GM23338 (cell line): Measurements from ENCODE around the gene LAMTOR5. TPM values are rescaled to one million over a fixed set of nuclear protein-coding genes. Genes with fewer than 3 reads are reported as not detected.

ENCODE experiments used
- ATAC-seq: fragments of 200-7000 bp; cut with Tn5 transposase; 3 replicates; pipeline ENCODE4 v1.9.1; 2020
- DNase-seq: peaks from one replicate; pipeline ENCODE4 v3.0.0-alpha.2; 2015; ENCODE audit warnings: low spot score
- H2AFZ ChIP-seq: fragments of 200-600 bp; sonication (generic); 2 replicates; pipeline ENCODE4 v1.8.0; 2016; ENCODE audit warnings: antibody characterized with exemption, mild to moderate bottlenecking, moderate library complexity
- H3F3A ChIP-seq: fragments of 200-600 bp; sonication (generic); replicated peaks from 2 replicates; pipeline ENCODE4 v1.8.0; 2017; ENCODE audit warnings: antibody characterized with exemption, mixed run types, low read depth
- H3K27ac ChIP-seq: fragments of 200-600 bp; sonication (generic); 2 replicates; pipeline ENCODE4 v1.6.1; 2016; ENCODE audit warnings: low read depth
- H3K27me3 ChIP-seq: fragments of 200-600 bp; sonication (generic); 2 replicates; pipeline ENCODE4 v1.8.0; 2016; ENCODE audit warnings: mild to moderate bottlenecking, mixed run types, moderate library complexity; ENCODE audit not compliant: insufficient read depth
- H3K36me3 ChIP-seq: fragments of 200-600 bp; sonication (generic); 2 replicates; pipeline ENCODE4 v1.8.0; 2016; ENCODE audit warnings: mild to moderate bottlenecking; ENCODE audit not compliant: insufficient read depth
- H3K4me1 ChIP-seq: fragments of 200-600 bp; sonication (generic); 2 replicates; pipeline ENCODE4 v1.8.0; 2016; ENCODE audit warnings: mild to moderate bottlenecking, moderate library complexity; ENCODE audit not compliant: insufficient read depth
- H3K4me2 ChIP-seq: fragments of 200-600 bp; sonication (generic); 2 replicates; pipeline ENCODE4 v1.7.1; 2017; ENCODE audit warnings: mixed run types
- H3K4me3 ChIP-seq: fragments of 200-600 bp; sonication (generic); 2 replicates; pipeline ENCODE4 v1.6.1; 2016; ENCODE audit warnings: mixed run types
- H3K79me2 ChIP-seq: fragments of 200-600 bp; sonication (generic); replicated peaks from 2 replicates; pipeline ENCODE4 v1.8.0; 2017; ENCODE audit warnings: mild to moderate bottlenecking; ENCODE audit not compliant: insufficient read depth
- H3K9me2 ChIP-seq: fragments of 200-600 bp; sonication (generic); 2 replicates; pipeline ENCODE4 v1.8.0; 2017; ENCODE audit not compliant: insufficient read depth
- H4K20me1 ChIP-seq: fragments of 200-600 bp; sonication (generic); replicated peaks from 2 replicates; pipeline ENCODE4 v1.8.0; 2017; ENCODE audit warnings: mild to moderate bottlenecking; ENCODE audit not compliant: insufficient read depth
- H3K27ac Mint-ChIP-seq: 2 replicates; pipeline ENCODE4 v1.8.0; 2020; ENCODE audit warnings: inconsistent platforms, mild to moderate bottlenecking, moderate library complexity, mixed read lengths
- H3K27me3 Mint-ChIP-seq: 3 replicates; pipeline ENCODE4 v1.8.0; 2022; ENCODE audit warnings: low read depth, mild to moderate bottlenecking, moderate library complexity, mixed read lengths, inconsistent platforms; ENCODE audit not compliant: insufficient read depth, poor library complexity
- H3K36me3 Mint-ChIP-seq: 3 replicates; pipeline ENCODE4 v1.8.0; 2021; ENCODE audit warnings: low read depth, mild to moderate bottlenecking, inconsistent platforms, moderate library complexity, mixed read lengths
- H3K4me1 Mint-ChIP-seq: 3 replicates; pipeline ENCODE4 v1.8.0; 2020; ENCODE audit warnings: mild to moderate bottlenecking, inconsistent platforms, mixed read lengths
- H3K4me3 Mint-ChIP-seq: 3 replicates; pipeline ENCODE4 v1.8.0; 2021; ENCODE audit warnings: moderate library complexity, mild to moderate bottlenecking, inconsistent platforms, mixed read lengths
- H3K9me3 Mint-ChIP-seq: 3 replicates; pipeline ENCODE4 v1.8.0; 2020; ENCODE audit warnings: moderate library complexity, mild to moderate bottlenecking, inconsistent platforms, mixed read lengths
- CREB1 ChIP-seq: fragments of 250-450 bp; sonication (Bioruptor Pico); IDR thresholded peaks from 2 replicates; pipeline ENCODE4 v1.5.0; 2020; ENCODE audit warnings: low read depth, mild to moderate bottlenecking, moderate library complexity
- CTCF ChIP-seq, 2 experiments: fragments of 200-600 bp in 1 of 2; sonication (generic) in 1 of 2; conservative IDR thresholded peaks; 2 replicates each; pipeline versions ENCODE4 v1.5.1 to v1.6.1; 2016 to 2017; ENCODE audit warnings: antibody characterized with exemption in 2 of 2, low read depth in 2 of 2, mild to moderate bottlenecking in 2 of 2, moderate library complexity in 1 of 2
- EZH2 ChIP-seq: fragments of 200-600 bp; sonication (generic); IDR thresholded peaks from one replicate; pipeline ENCODE4 v1.8.0; 2017; ENCODE audit warnings: antibody characterized with exemption, mild to moderate bottlenecking, low read depth; ENCODE audit not compliant: unreplicated experiment
- EZH2phosphoT487 ChIP-seq: fragments of 200-600 bp; sonication (generic); IDR thresholded peaks from one replicate; pipeline ENCODE4 v1.8.1; 2018; ENCODE audit warnings: antibody characterized with exemption; ENCODE audit not compliant: unreplicated experiment
- JUNB ChIP-seq: IDR thresholded peaks from one replicate; pipeline ENCODE4 v1.6.1; 2016; ENCODE audit warnings: antibody characterized with exemption; ENCODE audit not compliant: unreplicated experiment
- POLR2AphosphoS5 ChIP-seq: IDR thresholded peaks from 2 replicates; pipeline ENCODE4 v1.6.1; 2016; ENCODE audit warnings: antibody characterized with exemption, low read depth
- STAT1 ChIP-seq: IDR thresholded peaks from one replicate; pipeline ENCODE4 v1.6.1; 2016; ENCODE audit warnings: antibody characterized with exemption; ENCODE audit not compliant: unreplicated experiment
- ZNF114 ChIP-seq: fragments of 250-450 bp; sonication (Bioruptor Pico); IDR thresholded peaks from 2 replicates; pipeline ENCODE4 v1.5.0; 2020; ENCODE audit warnings: mild to moderate bottlenecking, moderate library complexity
- ZNF462 ChIP-seq: fragments of 250-450 bp; sonication (Bioruptor Pico); IDR thresholded peaks from 2 replicates; pipeline ENCODE4 v1.5.0; 2020; ENCODE audit warnings: mild to moderate bottlenecking, moderate library complexity
- polyA plus RNA-seq: library from polyadenylated mRNA; unstranded; fragments of >200 nt; fragmentation: Nextera tagmentation; extraction: Ambion mirVana; gene quantifications from 2 replicates; pipeline ENCODE4 v1.2.1, GENCODE V29; 2016
- total RNA-seq: library from RNA; depleted of rRNA; stranded (reverse); fragments of >200 nt; shearing (Covaris generic); gene quantifications from 2 replicates; pipeline ENCODE4 v1.2.3, GENCODE V29; 2014
- TF ChIP-seq, protein P1 (sequence below): IDR thresholded peaks from one replicate; pipeline ENCODE4 v1.6.1; 2018; ENCODE audit warnings: antibody characterized with exemption; ENCODE audit not compliant: unreplicated experiment

The LAMTOR5 gene
- total and polyA plus RNA-seq, 2 experiments from 2014 or later: 41.0 to 246 TPM

GRCh38 chr1:110452330-110452729 lies 44.8 kb upstream of the LAMTOR5 start:
- Histone ChIP-seq H3K79me2 (no peaks in the 10 kb centered on the region), H4K20me1 (no peaks in the 10 kb centered on the region), H2AFZ (no peak overlapping the region), H3K27me3 (no peaks in the 10 kb centered on the region), H3K27ac (no peak overlapping the region), H3K4me3 (no peak overlapping the region), H3K4me1 (peaks cover 15% of the 10 kb centered on the region), H3K9me2 (no peaks in the 10 kb centered on the region), H3K36me3 (no peaks in the 10 kb centered on the region), H3F3A (no peaks in the 10 kb centered on the region), H3K4me2 (no peak overlapping the region)
- Mint-ChIP-seq H3K9me3 (no peaks in the 10 kb centered on the region), H3K36me3 (no peaks in the 10 kb centered on the region), H3K4me3 (no peak overlapping the region), H3K4me1 (peaks cover 26% of the 10 kb centered on the region), H3K27me3 (peaks cover 14% of the 10 kb centered on the region), H3K27ac (no peak overlapping the region)
- TF ChIP-seq EZH2: no peak
- TF ChIP-seq CREB1: no peak
- TF ChIP-seq ZNF462: no peak
- TF ChIP-seq CTCF (conservative IDR thresholded peaks at IDR 0.05; ENCODE audit: low read depth in 2 of 2): no peak
- TF ChIP-seq STAT1: no peak
- TF ChIP-seq JUNB: no peak
- TF ChIP-seq POLR2AphosphoS5: no peak
- TF ChIP-seq EZH2phosphoT487: no peak
- no peak for TF ChIP-seq ZNF114 (CRISPR knock-in tag)
- TF ChIP-seq, protein P1, sequence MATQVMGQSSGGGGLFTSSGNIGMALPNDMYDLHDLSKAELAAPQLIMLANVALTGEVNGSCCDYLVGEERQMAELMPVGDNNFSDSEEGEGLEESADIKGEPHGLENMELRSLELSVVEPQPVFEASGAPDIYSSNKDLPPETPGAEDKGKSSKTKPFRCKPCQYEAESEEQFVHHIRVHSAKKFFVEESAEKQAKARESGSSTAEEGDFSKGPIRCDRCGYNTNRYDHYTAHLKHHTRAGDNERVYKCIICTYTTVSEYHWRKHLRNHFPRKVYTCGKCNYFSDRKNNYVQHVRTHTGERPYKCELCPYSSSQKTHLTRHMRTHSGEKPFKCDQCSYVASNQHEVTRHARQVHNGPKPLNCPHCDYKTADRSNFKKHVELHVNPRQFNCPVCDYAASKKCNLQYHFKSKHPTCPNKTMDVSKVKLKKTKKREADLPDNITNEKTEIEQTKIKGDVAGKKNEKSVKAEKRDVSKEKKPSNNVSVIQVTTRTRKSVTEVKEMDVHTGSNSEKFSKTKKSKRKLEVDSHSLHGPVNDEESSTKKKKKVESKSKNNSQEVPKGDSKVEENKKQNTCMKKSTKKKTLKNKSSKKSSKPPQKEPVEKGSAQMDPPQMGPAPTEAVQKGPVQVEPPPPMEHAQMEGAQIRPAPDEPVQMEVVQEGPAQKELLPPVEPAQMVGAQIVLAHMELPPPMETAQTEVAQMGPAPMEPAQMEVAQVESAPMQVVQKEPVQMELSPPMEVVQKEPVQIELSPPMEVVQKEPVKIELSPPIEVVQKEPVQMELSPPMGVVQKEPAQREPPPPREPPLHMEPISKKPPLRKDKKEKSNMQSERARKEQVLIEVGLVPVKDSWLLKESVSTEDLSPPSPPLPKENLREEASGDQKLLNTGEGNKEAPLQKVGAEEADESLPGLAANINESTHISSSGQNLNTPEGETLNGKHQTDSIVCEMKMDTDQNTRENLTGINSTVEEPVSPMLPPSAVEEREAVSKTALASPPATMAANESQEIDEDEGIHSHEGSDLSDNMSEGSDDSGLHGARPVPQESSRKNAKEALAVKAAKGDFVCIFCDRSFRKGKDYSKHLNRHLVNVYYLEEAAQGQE: no peak
- ATAC-seq (no peak), DNase-seq (no peak)
